ENCODE results near the gene AKR1D1. TPM values are rescaled to one million over a fixed set of nuclear protein-coding genes. Genes with fewer than 3 reads are reported as not detected.
"Not testable (repeated sequence)": the region's sequence is repeated elsewhere in the genome, so short reads cannot be mapped to it uniquely, and the experiment has no call there.

AKR1D1 gene
- total RNA-seq, 2 experiments from 2014 or later = not detected

DNA sequence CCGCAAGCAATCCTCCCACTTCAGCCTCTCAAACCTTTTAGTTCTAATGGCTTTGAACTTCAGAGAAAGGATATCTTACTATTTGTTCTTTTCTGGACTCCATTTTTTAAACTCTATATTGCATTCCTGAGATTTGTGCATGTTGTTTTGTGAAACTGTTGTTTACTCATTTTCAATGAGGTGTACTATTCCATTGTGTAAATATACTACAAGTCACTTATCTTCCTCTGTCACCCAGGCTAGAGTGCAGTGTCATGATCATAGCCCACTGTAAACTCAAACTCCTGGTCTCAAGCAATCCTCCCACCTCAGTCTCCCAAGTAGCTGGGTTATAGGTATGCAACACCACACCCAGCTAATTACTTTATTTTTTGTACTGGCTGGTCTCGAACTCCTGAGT lies 31.4 kb upstream of the AKR1D1 start:
- Histone ChIP-seq H3K4me3 (ENCODE audit: low read depth, low read length, poor library complexity, severe bottlenecking) (no peak overlapping the region), H3K27ac (ENCODE audit: low read depth, low read length, poor library complexity, severe bottlenecking) (no peak overlapping the region), H3K79me2 (ENCODE audit: insufficient read depth, low read depth, low read length) (no peaks in the 10 kb centered on the region), H3K4me2 (ENCODE audit: low read length) (no peak overlapping the region), H3K4me1 (ENCODE audit: insufficient read depth, low read length, poor library complexity, severe bottlenecking) (no peaks in the 10 kb centered on the region), H3K9me3 (ENCODE audit: low read length) (no peaks in the 10 kb centered on the region), H2AFZ (ENCODE audit: low read length) (no peak overlapping the region), H4K20me1 (ENCODE audit: insufficient read depth, low read length) (no peaks in the 10 kb centered on the region), H3K9me2 (ENCODE audit: insufficient read depth, low read length) (no peaks in the 10 kb centered on the region), H3K36me3 (ENCODE audit: insufficient read depth, low read length) (no peaks in the 10 kb centered on the region)
- CTCF ChIA-PET (ENCODE audit: unreplicated experiment) = no interaction called here
- no TSS peak for BruUV-seq (replicated peaks)
- DNase-seq (ENCODE audit: low spot score) = no peak
- intact Hi-C loops (cut with micrococcal nuclease; ENCODE audit: unreplicated experiment) = no loop called here
- no peak for TF ChIP-seq EZH2phosphoT487 (IDR thresholded peaks at IDR 0.05; ENCODE audit: borderline replicate concordance, low read depth, low read length)
- POLR2A ChIA-PET = interaction anchor here (0.9 kb wide), 1 partner anchor 13 kb away, joined by 5 read pairs; no protein-coding TSS in a partner anchor

GRCh38 chr7:138047907-138048306 lies 28.4 kb upstream of the AKR1D1 start:
- Histone ChIP-seq H3K27ac (ENCODE audit: low read depth, low read length, poor library complexity, severe bottlenecking) (no peak overlapping the region), H3K4me1 (ENCODE audit: insufficient read depth, low read length, poor library complexity, severe bottlenecking) (no peaks in the 10 kb centered on the region), H3K36me3 (ENCODE audit: insufficient read depth, low read length) (no peaks in the 10 kb centered on the region), H3K9me2 (ENCODE audit: insufficient read depth, low read length) (no peaks in the 10 kb centered on the region), H2AFZ (ENCODE audit: low read length) (no peak overlapping the region), H3K79me2 (ENCODE audit: insufficient read depth, low read depth, low read length) (no peaks in the 10 kb centered on the region), H3K4me2 (ENCODE audit: low read length) (no peak overlapping the region), H4K20me1 (ENCODE audit: insufficient read depth, low read length) (no peaks in the 10 kb centered on the region), H3K4me3 (ENCODE audit: low read depth, low read length, poor library complexity, severe bottlenecking) (no peak overlapping the region), H3K9me3 (ENCODE audit: low read length) (no peaks in the 10 kb centered on the region)
- POLR2A ChIA-PET = no interaction called here
- TF ChIP-seq, protein P1, sequence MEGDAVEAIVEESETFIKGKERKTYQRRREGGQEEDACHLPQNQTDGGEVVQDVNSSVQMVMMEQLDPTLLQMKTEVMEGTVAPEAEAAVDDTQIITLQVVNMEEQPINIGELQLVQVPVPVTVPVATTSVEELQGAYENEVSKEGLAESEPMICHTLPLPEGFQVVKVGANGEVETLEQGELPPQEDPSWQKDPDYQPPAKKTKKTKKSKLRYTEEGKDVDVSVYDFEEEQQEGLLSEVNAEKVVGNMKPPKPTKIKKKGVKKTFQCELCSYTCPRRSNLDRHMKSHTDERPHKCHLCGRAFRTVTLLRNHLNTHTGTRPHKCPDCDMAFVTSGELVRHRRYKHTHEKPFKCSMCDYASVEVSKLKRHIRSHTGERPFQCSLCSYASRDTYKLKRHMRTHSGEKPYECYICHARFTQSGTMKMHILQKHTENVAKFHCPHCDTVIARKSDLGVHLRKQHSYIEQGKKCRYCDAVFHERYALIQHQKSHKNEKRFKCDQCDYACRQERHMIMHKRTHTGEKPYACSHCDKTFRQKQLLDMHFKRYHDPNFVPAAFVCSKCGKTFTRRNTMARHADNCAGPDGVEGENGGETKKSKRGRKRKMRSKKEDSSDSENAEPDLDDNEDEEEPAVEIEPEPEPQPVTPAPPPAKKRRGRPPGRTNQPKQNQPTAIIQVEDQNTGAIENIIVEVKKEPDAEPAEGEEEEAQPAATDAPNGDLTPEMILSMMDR (conservative IDR thresholded peaks at IDR 0.05; ENCODE audit: low read length) = no peak
- no peak for TF ChIP-seq EZH2phosphoT487 (IDR thresholded peaks at IDR 0.05; ENCODE audit: borderline replicate concordance, low read depth, low read length)
- no peak for DNase-seq (ENCODE audit: low spot score)
- CTCF ChIA-PET (ENCODE audit: unreplicated experiment) = no interaction called here
- intact Hi-C loops (cut with micrococcal nuclease; ENCODE audit: unreplicated experiment) = no loop called here
- no TSS peak for BruUV-seq (replicated peaks)

GRCh38 chr7:138049505-138050116 lies 26.6 kb upstream of the AKR1D1 start:
- Histone ChIP-seq H3K4me3 (ENCODE audit: low read depth, low read length, poor library complexity, severe bottlenecking) (no peak overlapping the region), H3K9me3 (ENCODE audit: low read length) (no peaks in the 10 kb centered on the region), H2AFZ (ENCODE audit: low read length) (no peak overlapping the region), H3K79me2 (ENCODE audit: insufficient read depth, low read depth, low read length) (no peaks in the 10 kb centered on the region), H3K27ac (ENCODE audit: low read depth, low read length, poor library complexity, severe bottlenecking) (no peak overlapping the region), H4K20me1 (ENCODE audit: insufficient read depth, low read length) (no peaks in the 10 kb centered on the region), H3K4me2 (ENCODE audit: low read length) (no peak overlapping the region), H3K36me3 (ENCODE audit: insufficient read depth, low read length) (no peaks in the 10 kb centered on the region), H3K9me2 (ENCODE audit: insufficient read depth, low read length) (no peaks in the 10 kb centered on the region), H3K4me1 (ENCODE audit: insufficient read depth, low read length, poor library complexity, severe bottlenecking) (no peaks in the 10 kb centered on the region)
- BruUV-seq (replicated peaks) = no TSS peak
- TF ChIP-seq, protein P1 (conservative IDR thresholded peaks at IDR 0.05; ENCODE audit: low read length) = no peak
- TF ChIP-seq EZH2phosphoT487 (IDR thresholded peaks at IDR 0.05; ENCODE audit: borderline replicate concordance, low read depth, low read length) = no peak
- intact Hi-C loops (cut with micrococcal nuclease; ENCODE audit: unreplicated experiment) = no loop called here
- CTCF ChIA-PET (ENCODE audit: unreplicated experiment) = no interaction called here
- no peak for DNase-seq (ENCODE audit: low spot score)
- POLR2A ChIA-PET = no interaction called here

DNA sequence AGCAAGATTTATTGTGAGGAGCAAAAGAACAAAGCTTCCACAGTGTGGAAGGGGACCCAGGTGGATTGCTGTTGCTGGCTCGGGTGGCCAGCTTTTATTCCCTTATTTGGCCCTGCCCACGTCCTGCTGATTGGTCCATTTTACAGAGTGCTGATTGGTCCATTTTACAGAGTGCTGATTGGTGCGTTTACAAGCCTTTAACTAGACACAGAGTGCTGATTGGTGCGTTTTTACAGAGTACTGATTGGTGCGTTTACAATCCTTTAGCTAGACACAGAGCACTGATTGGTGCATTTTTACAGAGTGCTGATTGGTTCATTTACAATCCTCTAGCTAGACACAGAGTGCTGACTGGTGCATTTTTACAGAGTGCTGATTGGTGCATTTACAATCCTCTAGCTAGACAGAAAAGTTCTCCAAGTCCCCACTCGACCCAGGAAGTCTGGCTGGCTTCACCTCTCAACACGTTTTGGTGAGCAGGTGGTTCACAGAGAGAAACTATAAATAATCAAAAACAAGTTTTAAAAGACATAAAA lies 24.5 kb upstream of the AKR1D1 start:
- intact Hi-C loops (cut with micrococcal nuclease; ENCODE audit: unreplicated experiment); H3K79me2 ChIP-seq (ENCODE audit: insufficient read depth, low read depth, low read length); H2AFZ ChIP-seq (ENCODE audit: low read length); H4K20me1 ChIP-seq (ENCODE audit: insufficient read depth, low read length); DNase-seq (ENCODE audit: low spot score); H3K36me3 ChIP-seq (ENCODE audit: insufficient read depth, low read length); CTCF ChIA-PET (ENCODE audit: unreplicated experiment); H3K4me3 ChIP-seq (ENCODE audit: low read depth, low read length, poor library complexity, severe bottlenecking); H3K9me3 ChIP-seq (ENCODE audit: low read length); H3K9me2 ChIP-seq (ENCODE audit: insufficient read depth, low read length); POLR2A ChIA-PET; H3K4me2 ChIP-seq (ENCODE audit: low read length); H3K4me1 ChIP-seq (ENCODE audit: insufficient read depth, low read length, poor library complexity, severe bottlenecking); BruUV-seq (replicated peaks); H3K27ac ChIP-seq (ENCODE audit: low read depth, low read length, poor library complexity, severe bottlenecking): not testable (repeated sequence)
